Cardiac fibroblast (primary cell): ENCODE data around the gene POLD1.

Experiments
- DNase-seq, 2 donors: peaks; one replicate each; pipeline versions ENCODE4 v3.0.0 to v3.0.0-alpha.2; 2010; ENCODE audit warnings: low read depth in 2 of 2
- H3K4me3 ChIP-seq, 2 donors: replicated peaks in 1 of 2; 1 replicate in 1 of 2; 2 replicates in 1 of 2; pipeline ENCODE4 v1.5.1; 2011; ENCODE audit warnings: low read depth in 2 of 2, low read length in 2 of 2, mild to moderate bottlenecking in 2 of 2, moderate library complexity in 1 of 2
- TF ChIP-seq, protein P1 (sequence below): IDR thresholded peaks from one replicate; pipeline ENCODE4 v1.5.1; 2011; ENCODE audit warnings: low read depth, mild to moderate bottlenecking, low read length, inconsistent platforms

POLD1 gene

GRCh38 chr19:50467566-50467965 is 83.4 kb downstream of the POLD1 start:
- no peak for DNase-seq
- H3K4me3 ChIP-seq = no peak overlapping the region
- TF ChIP-seq, protein P1, sequence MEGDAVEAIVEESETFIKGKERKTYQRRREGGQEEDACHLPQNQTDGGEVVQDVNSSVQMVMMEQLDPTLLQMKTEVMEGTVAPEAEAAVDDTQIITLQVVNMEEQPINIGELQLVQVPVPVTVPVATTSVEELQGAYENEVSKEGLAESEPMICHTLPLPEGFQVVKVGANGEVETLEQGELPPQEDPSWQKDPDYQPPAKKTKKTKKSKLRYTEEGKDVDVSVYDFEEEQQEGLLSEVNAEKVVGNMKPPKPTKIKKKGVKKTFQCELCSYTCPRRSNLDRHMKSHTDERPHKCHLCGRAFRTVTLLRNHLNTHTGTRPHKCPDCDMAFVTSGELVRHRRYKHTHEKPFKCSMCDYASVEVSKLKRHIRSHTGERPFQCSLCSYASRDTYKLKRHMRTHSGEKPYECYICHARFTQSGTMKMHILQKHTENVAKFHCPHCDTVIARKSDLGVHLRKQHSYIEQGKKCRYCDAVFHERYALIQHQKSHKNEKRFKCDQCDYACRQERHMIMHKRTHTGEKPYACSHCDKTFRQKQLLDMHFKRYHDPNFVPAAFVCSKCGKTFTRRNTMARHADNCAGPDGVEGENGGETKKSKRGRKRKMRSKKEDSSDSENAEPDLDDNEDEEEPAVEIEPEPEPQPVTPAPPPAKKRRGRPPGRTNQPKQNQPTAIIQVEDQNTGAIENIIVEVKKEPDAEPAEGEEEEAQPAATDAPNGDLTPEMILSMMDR = no peak
